ENCODE results near the gene HSPA4L.

- TF ChIP-seq EZH2 (IDR thresholded peaks at IDR 0.05; ENCODE audit: low read length, unreplicated experiment), result no peak
- no peak for TF ChIP-seq CTCF (conservative IDR thresholded peaks at IDR 0.05; ENCODE audit: low read depth, low read length)
Observed at GRCh38 chr4:127829014-127829413, 46.9 kb downstream of the HSPA4L start.

All from PC-3 (cell line).